ENCODE results near the gene APOO.

DNA sequence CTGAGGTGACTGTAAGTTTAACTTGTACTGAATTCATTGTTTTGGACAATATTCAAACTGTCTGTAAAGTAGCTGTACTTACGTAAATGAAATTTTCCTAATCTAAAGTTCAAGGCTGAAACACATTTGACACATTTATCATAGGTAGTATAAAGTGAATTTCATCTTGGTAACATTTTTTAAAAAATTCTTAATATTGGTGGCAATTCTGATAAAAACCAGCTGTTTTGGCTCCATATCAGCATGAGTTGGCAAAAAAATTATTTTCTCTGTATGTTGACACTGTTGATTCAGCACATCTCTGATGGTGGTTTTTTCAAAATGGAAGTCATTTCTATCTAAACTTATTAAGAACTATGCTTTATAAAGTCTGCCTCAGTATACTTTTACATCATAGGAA is 31.0 kb upstream of the APOO start:
- TF ChIP-seq, protein P1, sequence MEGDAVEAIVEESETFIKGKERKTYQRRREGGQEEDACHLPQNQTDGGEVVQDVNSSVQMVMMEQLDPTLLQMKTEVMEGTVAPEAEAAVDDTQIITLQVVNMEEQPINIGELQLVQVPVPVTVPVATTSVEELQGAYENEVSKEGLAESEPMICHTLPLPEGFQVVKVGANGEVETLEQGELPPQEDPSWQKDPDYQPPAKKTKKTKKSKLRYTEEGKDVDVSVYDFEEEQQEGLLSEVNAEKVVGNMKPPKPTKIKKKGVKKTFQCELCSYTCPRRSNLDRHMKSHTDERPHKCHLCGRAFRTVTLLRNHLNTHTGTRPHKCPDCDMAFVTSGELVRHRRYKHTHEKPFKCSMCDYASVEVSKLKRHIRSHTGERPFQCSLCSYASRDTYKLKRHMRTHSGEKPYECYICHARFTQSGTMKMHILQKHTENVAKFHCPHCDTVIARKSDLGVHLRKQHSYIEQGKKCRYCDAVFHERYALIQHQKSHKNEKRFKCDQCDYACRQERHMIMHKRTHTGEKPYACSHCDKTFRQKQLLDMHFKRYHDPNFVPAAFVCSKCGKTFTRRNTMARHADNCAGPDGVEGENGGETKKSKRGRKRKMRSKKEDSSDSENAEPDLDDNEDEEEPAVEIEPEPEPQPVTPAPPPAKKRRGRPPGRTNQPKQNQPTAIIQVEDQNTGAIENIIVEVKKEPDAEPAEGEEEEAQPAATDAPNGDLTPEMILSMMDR (IDR thresholded peaks at IDR 0.05; ENCODE audit: insufficient read depth, low read length, poor library complexity, severe bottlenecking) = no peak
- no peak for TF ChIP-seq EZH2phosphoT487 (conservative IDR thresholded peaks at IDR 0.05; ENCODE audit: low read length)

All from SU-DHL-6 (cell line).